OCI-M1 (cell line): ENCODE data around the gene DDRGK1.
"Not testable (repeated sequence)": the region's sequence is repeated elsewhere in the genome, so short reads cannot be mapped to it uniquely, and the experiment has no call there.

ENCODE experiments used
- DNase-seq: peaks from one replicate; lab custom pipeline; 2025; lab: John Stamatoyannopoulos, UW

Gene DDRGK1

DNA sequence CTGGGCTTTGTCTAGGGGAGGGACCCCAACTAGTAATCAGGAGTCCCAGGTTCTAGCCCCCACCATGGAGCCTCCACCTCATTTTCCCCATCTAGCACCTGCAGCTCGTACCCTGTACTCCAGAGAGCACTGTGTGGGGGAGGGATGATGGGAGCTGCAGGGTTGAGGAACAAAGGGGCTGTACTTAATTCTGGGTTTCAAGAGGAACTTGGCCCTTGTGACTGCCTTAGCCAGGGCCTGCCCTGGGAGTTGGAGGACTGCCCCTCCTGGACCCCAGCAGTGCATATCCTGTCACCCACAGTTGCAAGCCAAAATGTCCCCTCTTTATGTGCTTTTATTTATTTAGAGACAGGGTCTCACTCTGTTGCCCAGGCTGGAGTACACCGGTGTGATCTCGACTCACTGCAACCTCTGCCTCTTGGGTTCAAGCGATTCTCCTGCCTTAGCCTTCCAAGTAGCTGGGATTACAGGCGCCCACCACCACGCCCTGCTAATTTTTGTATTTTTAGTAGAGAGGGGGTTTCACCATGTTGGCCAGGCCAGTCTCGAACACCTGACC is 11.0 kb upstream of the DDRGK1 start:
- not testable (repeated sequence) for DNase-seq

DNA sequence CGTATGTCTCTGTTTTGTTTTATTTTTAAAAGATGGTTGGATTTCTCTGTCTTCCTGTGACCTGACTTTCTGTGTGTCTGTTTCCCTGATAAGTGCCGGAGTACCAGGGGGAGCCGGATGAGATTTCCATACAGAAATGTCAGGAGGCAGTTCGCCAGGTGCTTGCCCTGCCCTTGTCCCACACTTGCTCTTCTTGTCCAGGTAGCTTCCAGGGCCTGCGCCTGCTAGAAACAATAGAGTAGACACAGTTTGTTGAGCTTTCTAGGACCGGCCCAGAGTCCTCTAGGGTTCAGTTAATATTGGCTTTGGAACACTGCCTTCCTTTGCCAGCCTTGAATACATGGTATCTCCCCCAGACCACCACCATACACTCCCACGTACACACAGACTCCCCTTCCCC is 8.7 kb upstream of the DDRGK1 start:
- no peak for DNase-seq

GRCh38 chr20:3210346-3210745 is 5.9 kb upstream of the DDRGK1 start:
- no peak for DNase-seq

DNA sequence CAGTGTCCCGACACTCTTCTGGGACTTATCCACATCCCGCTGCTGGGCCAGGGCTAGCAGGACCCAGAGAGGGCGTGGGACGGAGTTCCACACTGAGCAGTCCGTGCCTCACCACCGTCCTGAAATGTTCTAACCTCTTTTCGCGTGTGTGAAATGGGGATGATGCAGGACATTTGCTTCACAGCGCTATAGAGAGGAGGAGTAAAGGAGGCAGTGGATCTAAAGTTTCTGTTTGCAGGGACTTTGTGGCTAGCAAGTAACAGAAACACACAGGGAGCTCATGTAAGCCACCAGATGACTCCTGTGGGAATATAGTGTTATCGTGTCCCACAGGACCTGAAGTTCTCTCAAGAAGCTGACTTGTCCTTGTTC is 5.5 kb upstream of the DDRGK1 start:
- DNase-seq: peak; percentile 50

GRCh38 chr20:3209257-3209945 is 4.9 kb upstream of the DDRGK1 start, which contains the start of gene ITPA:
ITPA (plus strand) TSS chr20:3209498; CDS start chr20:3209552, 54 bp downstream.
- peak; percentile 80 for DNase-seq

- DNase-seq: peak; percentile 70
Observed at GRCh38 chr20:3208786-3209256, 4.3 kb upstream of the DDRGK1 start.

- peak; percentile 75 for DNase-seq
Observed at GRCh38 chr20:3203315-3204123, 963 bp downstream of the DDRGK1 start.

- no peak for DNase-seq
Observed at GRCh38 chr20:3202965-3203314, 1.5 kb downstream of the DDRGK1 start.

DNA sequence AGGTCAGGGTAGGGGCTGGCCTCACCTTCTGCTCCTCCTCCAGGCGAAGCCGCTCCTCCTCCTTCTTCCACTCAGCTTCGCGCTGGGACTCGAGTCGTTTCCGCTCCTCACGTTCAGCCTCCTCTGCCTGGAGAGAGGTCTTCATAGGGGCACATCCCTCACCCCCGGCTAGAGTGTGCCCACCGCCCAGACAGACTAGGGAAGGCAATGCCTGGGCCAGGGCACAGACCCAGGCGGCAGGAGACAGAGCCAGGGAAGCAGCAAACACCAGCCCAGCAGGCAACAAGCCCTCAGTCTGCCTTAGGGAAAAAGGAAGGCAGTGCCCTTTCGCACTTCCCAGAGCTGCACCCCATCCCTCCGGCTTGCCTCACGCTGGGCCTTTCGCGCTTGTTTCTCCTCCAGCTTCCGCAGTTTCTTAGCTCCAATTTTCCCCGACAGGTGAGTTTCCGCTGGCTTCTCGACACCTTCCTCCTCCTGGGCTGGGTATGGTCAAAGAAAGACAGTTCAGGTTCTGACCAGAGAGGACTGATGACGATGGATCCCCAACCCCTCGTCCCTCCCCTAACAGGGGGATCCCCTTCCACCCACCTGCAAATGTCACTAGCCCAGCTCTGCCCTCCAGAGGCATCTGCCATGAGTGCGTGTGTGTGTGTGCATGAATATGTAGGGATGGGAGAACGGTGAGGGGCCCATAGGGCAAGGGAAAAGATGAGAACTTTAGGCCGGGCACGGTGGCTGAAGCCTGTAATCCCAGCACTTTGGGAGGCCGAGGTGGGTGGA is 4.3 kb downstream of the DDRGK1 start:
- no peak for DNase-seq

DNA sequence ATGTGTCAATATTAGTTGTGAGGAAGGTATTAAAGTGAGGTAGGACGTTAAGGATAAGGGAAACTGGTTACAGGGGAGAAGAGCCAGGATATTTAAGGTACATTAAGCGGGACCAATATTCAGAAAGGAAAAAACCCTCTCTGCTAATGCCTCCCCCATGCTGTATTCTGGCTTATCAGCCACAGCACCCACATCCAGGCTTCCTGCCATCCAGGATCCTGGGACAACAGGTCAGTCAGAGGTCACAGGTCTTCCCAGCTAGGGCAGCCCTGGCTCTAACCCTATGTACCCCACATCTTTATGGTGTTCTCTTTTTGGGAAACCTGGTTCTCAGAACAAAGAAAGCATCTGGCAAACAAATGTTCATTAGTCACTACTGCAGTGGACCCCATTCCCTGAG is 5.3 kb downstream of the DDRGK1 start:
- no peak for DNase-seq

DNA sequence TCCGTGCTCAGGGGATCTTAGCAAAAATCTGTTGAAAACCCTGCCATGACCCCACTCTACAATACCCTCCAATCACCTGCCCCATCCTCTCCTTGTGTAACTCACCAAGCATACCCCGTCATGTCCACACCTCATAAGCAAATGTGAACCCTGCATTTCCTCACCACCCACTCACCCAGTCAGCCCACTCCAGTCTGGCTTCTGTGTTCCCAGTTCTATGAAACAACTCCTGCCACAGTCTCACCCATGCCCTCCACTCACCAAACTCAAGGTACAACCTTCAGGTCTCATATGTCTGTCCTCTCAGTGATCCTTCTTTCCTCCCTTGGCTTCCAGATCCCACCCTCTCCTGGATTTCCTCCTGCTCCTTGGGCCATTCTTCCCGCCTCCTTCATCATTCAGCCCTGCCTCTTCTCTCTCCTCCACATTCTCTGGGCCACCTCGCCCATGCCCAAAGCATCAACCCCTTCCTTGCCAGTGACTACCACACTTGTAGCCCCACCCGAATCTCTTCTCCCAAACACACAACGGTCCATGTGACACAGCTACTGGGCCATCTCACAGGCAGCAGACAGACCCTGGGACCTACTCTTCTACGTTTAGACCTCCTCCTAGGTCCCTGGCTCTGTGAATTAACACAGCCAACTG is 8.8 kb downstream of the DDRGK1 start:
- no peak for DNase-seq

GRCh38 chr20:3194617-3195280 is 9.7 kb downstream of the DDRGK1 start:
- no peak for DNase-seq

DNA sequence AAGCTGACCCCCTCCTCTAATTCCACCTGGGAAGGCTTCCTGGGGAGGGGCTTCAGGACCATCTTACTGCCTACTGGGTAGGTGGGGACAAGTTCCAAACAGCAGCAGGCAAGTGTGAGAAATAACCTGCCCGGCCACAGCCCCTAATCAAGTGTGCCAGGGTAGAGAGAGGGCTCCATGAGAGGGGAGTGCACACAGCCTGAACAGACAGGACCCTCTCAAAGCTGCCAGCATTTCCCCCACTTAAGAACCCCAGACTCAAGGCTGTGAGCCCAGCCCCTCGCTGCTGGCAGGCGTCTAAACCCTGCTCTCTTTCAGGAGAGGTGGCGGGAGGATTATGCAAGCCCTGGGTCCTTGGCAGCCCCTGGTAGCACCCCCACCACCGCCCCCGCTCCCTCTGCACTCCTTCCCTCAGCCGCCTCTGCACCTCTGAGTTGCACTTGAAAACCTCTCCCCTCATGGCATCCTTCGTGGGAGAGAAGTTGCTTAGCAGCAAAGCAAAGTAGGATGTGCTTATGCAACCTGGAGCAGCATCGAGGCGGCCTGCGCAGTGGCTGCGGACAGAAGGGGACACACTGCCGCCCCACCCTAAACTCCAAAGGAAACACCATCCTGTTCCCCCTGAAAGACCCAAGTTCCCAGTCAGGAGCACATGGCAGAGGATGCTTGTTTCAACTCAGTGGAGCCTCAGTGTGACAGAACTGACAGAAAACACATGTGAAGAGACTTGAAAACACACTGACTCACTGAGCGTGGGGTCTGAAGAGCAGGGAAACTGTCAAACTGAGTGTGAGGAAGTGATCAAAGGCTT is 10.5 kb downstream of the DDRGK1 start:
- DNase-seq: no peak

GRCh38 chr20:3192226-3193015 is 12.1 kb downstream of the DDRGK1 start:
- DNase-seq: no peak

DNA sequence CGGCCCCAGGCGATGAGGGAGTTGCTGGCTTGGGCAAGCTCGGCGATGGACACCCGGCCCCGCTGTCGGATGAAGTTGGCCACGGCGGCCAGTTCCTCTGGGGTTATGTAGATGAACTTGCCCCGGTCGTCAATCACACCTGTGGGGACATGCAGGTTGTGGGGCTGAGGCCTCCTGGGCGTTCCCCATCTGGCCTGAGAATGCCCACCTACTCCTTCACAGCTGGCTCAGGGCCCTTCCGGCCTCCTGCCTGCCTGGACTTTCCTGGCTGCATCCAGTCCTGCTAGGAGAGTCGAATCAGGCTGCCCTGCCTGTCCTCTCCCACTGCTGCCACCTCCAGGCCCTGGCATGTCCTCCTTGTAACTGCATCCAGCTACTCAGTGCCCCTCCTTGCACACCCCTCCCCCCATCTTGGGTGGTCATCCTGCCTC is 13.8 kb downstream of the DDRGK1 start:
- no peak for DNase-seq

- DNase-seq: no peak
Observed at GRCh38 chr20:3189561-3190131, 14.8 kb downstream of the DDRGK1 start.

DNA sequence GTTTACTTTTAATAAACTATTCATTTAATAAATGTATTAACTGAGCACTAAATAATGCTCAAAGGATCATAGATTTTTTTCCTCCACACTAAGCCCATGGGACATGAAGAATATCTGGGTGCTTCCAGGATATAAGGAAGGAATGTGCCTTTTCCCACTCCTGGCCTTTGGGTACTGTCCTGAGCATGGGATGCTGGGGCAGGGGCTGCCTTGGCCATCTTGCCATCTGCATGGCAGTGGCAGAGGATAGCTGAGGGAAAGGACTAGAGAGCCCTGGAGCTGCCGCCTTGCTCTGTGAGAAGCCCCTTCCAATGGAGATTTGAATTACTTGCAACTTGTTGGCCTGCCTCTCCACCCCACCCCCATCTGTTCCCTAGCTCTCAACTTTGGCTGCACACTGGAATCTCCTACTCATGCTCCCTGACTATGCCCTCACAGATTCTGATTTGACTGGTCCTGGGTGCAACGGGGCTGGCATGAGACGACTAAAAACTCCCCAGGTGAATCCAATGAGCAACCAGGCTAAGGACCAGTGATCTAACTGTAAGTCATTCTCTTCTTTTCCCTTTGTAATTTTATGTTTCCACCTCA is 15.6 kb downstream of the DDRGK1 start:
- no peak for DNase-seq

DNA sequence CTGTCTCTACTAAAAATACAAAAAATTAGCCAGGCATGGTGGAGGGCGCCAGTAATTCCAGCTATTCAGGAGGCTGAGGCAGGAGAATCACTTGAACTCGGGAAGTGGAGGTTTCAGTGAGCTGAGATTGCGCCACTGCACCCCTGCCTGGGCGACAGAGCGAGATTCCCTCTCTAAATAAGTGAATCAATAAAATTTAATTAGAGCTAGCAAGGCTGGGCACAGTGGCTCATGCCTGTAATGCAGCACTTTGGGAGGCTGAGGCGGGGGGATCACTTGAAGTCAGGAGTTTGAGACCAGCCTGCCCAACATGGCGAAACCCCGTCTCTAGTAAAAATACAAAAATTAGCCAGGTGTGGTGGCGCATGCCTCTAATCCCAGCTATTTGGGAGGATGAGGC is 16.6 kb downstream of the DDRGK1 start:
- DNase-seq: not testable (repeated sequence)
